ENCODE measurements around the gene MAPK1. TPM values are rescaled to one million over a fixed set of nuclear protein-coding genes. Genes with fewer than 3 reads are reported as not detected.
"Not testable (repeated sequence)": the region's sequence is repeated elsewhere in the genome, so short reads cannot be mapped to it uniquely, and the experiment has no call there.

MAPK1 gene
- total RNA-seq, 1 donor from 2014 or later = 135 TPM

- no peak for ATAC-seq
- intact Hi-C loops (cut with DNase I) = no loop called here
These were observed 39.2 kb downstream of the MAPK1 start for GRCh38 chr22:21828268-21828638.

GRCh38 chr22:21827628-21828267 is 39.7 kb downstream of the MAPK1 start:
- intact Hi-C loops (cut with DNase I) = no loop called here
- DNase-seq (ENCODE audit: low spot score) (no peak), ATAC-seq (no peak)

More at GRCh38 chr22:21828268-21828638, 39.2 kb downstream of the MAPK1 start:
- DNase-seq (ENCODE audit: low spot score) = no peak

- ATAC-seq = no peak
- no peak for DNase-seq (ENCODE audit: low spot score)
- intact Hi-C loops (cut with DNase I) = no loop called here
These were observed 41.2 kb downstream of the MAPK1 start for GRCh38 chr22:21826204-21826603.

GRCh38 chr22:21824962-21825361 is 42.5 kb downstream of the MAPK1 start:
- intact Hi-C loops (cut with DNase I); ATAC-seq; DNase-seq (ENCODE audit: low spot score): not testable (repeated sequence)

- no peak for DNase-seq (ENCODE audit: low spot score)
- intact Hi-C loops (cut with DNase I) = no loop called here
- no peak for ATAC-seq
These were observed 43.0 kb downstream of the MAPK1 start for GRCh38 chr22:21824445-21824912.

DNA sequence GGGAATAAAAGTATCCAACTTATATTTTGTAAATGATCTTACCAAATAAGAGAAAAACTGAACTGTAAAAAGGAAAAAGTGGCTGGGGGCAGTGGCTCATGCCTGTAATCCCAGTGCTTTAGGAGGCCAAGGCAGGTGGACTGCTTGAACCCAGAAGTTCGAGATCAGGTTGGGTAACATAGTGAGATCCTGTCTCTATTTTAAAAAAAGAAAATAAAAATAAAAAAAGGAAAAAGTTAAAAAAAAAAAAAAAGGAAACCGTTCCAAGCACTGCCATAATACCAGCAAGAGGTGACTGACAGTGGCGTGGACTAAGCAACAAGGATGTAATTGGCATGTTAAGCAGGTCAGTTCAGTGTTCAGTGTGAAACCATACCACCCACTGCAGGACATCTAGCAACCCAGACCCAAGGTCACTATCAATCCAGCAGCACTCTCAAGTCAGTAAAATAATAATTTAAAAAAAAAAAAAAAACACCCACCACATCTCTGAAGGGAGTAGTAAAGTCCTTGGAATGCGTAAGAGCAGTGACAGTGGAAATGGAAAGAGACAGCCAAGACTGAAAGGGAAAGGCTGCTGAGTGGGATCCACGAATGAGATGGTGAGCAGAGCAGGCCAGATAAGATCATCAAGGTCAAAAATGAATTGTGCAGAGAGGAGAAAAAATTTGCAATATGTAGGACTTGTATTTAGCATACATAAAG is 43.6 kb downstream of the MAPK1 start:
- no peak for DNase-seq (ENCODE audit: low spot score)
- intact Hi-C loops (cut with DNase I) = no loop called here
- peak; percentile 38 for ATAC-seq

DNA sequence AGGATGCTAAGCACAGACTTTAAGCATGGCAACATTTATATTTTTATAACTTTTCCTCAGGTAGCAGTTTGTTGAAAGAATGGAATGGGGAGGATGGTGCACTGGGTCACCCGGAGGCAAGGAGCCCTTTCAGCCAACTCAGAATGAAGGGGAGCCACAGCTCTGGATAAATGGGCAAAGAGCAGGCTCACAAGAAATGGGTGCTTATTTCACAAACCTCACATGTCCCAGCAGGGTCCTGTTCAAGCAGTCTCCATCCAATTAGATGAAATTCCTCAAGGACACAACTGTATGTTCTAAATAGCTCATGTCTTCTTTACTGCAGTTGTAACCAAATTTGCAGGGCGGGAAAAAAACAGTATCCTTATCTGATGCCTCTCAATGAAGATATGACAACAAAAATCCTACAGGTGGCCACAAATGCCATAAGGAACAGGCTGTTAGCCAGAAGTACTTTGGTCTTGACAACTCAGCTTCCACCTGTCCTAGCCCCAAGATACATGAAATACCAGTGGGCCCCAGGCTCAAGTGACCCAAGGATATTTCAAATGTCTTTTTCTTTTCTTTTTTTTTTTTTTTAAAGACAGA is 48.2 kb downstream of the MAPK1 start:
- DNase-seq (ENCODE audit: low spot score) = no peak
- intact Hi-C loops (cut with DNase I) = no loop called here
- no peak for ATAC-seq

DNA sequence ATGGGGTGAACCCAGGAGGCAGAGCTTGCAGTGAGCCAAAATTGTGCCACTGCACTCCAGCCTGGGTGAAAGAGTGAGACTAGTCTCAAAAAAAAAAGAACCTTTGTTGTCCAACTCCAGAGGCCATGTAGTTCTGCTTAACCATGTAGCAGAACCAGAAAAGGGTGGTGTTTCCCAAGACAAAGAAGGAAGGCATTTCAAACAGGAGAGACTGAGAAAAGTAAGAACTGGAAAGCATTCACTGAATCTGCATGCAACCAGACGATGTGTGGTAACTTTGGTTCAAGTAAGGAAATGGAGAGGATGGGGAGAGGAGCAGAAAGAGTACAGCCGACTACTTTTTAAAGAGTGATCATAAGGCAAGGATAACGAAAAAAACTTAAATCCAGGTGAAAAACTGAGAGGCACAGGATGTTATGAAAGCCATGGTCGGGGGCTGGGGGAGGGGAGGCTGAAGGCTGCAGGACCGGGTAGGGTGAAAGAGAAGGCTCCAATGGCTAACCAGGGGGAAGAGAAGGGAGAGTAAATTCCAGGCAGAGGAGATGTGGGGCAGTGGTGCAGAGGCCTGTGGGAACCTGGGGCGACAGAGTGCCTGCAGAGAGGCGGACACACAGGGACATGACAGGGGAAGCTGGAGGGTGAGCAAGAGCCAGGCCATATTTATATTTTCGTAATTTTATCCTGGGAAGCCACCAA is 48.8 kb downstream of the MAPK1 start:
- DNase-seq (ENCODE audit: low spot score) (no peak), ATAC-seq (no peak)
- intact Hi-C loops (cut with DNase I) = no loop called here

GRCh38 chr22:21817497-21817853 is 50.0 kb downstream of the MAPK1 start:
- DNase-seq (ENCODE audit: low spot score); intact Hi-C loops (cut with DNase I); ATAC-seq: not testable (repeated sequence)

DNA sequence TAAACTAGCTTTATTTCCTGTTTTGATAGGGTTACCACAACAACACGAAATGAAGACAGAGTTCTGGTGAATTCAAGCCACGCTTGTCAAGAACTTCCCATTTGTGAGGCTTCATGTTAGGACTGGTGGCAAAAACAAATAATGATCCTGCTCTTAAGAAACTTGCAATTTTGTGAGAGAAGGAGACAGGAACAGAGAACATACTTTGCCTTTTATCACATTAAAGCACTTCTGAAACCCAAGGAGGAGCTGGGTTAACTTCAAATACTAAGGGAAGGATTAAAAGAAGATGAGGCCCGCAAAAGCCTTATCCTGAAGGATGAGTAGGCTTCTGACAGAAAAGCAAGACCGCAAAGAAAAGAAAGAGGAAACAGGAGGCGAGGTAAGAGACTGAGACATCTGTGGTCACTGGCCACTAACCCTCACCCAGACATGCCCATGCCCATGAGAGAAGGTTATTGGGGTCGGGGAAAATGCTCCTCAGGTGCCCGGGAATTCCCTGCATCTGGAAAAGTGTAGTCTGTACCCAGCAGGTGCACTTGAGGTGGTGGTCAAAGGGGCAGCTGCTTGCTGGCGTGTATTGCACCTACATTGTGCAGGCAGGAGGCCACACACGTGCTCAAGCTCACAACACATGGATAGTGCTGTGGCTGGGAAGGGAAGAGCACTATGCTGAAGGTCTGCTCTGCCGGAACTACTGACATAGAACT is 50.5 kb downstream of the MAPK1 start:
- DNase-seq (ENCODE audit: low spot score) (no peak), ATAC-seq (peak; percentile 94)
- intact Hi-C loops (cut with DNase I) = no loop called here

- ATAC-seq = no peak
- intact Hi-C loops (cut with DNase I) = no loop called here
- no peak for DNase-seq (ENCODE audit: low spot score)
These were observed 51.0 kb downstream of the MAPK1 start for GRCh38 chr22:21816472-21816786.

DNA sequence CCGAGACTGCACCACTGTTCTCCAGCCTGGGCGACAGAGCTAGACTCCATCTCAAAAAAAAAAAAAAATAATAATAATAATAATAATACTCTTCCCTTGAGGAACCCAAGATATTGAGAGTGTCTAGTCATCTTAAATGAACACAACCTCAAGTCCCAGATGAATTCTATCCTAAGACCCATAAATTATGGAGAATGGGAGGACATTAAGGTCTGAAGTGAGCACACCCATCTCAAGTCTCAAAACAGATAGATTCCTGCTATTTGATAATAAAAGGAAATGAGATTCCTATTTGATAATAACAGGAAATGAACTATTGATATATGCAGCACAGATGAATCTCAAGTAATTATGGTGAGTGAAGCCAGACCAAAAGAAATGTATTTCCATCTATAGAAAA is 51.5 kb downstream of the MAPK1 start:
- DNase-seq (ENCODE audit: low spot score) = no peak
- no peak for ATAC-seq
- intact Hi-C loops (cut with DNase I) = no loop called here

DNA sequence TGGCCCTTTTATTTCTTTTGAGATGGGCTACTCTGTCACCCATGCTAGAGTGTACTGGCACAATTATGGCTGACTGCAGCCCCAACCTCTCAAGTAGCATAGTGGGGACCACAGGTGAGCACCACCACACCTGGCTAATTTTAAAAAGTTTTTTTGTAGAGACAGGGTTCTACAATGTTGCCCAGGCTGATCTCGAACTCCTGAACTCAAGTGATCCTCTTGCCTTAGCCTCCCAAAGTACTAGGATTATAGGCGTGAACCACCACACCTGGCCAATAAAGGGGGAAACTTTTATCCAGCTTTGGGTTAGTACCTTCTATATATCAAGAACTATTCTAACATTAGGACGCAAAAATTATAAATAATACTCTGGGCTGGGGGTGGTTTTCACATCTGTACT is 52.1 kb downstream of the MAPK1 start:
- no peak for ATAC-seq
- DNase-seq (ENCODE audit: low spot score) = no peak
- intact Hi-C loops (cut with DNase I) = no loop called here

- intact Hi-C loops (cut with DNase I) = no loop called here
- no peak for DNase-seq (ENCODE audit: low spot score)
- ATAC-seq = no peak
These were observed 55.5 kb downstream of the MAPK1 start for GRCh38 chr22:21811982-21812381.

DNA sequence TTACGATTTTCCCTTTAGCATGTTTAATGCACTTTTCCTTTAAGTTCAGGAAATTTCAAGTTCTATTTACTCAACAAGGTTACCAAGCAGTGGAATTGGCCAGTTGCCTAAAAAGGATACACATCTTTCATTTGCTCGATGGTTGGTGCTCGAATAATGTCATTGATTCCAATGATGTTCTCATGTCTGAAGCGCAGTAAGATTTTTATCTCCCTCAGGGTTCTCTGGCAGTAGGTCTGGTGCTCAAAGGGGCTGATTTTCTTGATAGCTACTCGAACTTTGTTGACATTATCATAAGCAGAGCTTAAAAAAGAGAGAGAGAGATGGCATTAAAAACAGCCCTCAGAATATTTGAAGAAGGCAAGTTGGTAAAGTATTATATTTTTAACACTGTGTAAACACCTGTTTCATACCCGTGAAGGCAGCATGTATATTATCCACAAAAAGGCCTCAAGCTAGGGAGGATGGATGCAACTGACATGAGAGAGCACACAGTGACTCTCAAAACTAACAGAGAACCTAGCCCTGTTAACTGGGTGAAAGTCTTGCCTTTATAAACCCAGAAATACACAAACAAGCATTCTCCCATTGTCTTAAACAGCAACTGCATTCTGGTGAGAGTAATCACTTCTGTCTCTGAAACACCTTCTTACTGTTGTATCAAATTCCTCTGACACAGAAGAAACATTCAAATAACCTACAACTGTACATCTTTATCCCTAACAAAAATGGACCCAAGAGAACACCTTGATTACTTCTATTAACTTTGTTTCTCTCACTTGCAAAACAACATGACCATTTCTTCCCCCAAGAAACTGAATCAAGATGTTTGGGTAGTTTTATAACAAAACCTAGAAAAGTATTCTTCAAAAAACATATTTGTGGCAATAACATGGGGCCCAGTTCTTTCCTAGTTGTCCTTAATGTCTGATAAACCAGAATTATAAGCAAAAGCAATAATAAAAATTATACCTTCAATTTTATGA is 59.6 kb downstream of the MAPK1 start:
- DNase-seq (ENCODE audit: low spot score) (no peak), ATAC-seq (no peak)
- intact Hi-C loops (cut with DNase I) = no loop called here

DNA sequence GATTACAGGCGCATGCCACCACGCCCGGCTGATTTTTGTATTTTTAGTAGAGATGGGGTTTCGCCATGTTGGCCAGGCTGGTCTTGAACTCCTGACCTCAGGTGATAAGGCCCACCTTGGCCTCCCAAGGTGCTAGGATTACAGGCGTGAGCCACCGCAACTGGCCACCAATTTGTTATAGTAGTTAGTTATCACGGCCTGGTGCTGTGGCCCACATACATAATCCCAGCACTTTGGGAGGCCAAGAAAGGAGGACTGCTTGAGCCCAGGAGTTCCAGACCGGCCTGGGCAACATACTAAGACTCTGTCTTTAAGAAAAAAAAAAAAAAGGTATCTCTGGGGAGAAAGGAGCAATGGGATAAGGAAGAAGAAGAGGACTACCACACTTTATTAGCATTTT is 62.1 kb downstream of the MAPK1 start:
- ATAC-seq; intact Hi-C loops (cut with DNase I); DNase-seq (ENCODE audit: low spot score): not testable (repeated sequence)

- intact Hi-C loops (cut with DNase I) = no loop called here
- peak; percentile 30 for ATAC-seq
- no peak for DNase-seq (ENCODE audit: low spot score)
These were observed 63.6 kb downstream of the MAPK1 start for GRCh38 chr22:21803811-21804249.

GRCh38 chr22:21802673-21803072 is 64.8 kb downstream of the MAPK1 start:
- intact Hi-C loops (cut with DNase I) = no loop called here

More at GRCh38 chr22:21802673-21803072, 64.8 kb downstream of the MAPK1 start:
- DNase-seq (ENCODE audit: low spot score) = no peak
- ATAC-seq = no peak

Data from sciatic nerve (tissue), 2 donors.